Measurements from ENCODE around the gene SEMA4A. TPM values are rescaled to one million over a fixed set of nuclear protein-coding genes. Genes with fewer than 3 reads are reported as not detected.
A peak's percentile ranks its signal among the peaks of the same experiment; 100 is the strongest.

The SEMA4A gene
- total and polyA plus RNA-seq, 2 donors (not counting 1 experiment from before 2014, with no cell fraction given): 0.27 to 0.99 TPM

DNA sequence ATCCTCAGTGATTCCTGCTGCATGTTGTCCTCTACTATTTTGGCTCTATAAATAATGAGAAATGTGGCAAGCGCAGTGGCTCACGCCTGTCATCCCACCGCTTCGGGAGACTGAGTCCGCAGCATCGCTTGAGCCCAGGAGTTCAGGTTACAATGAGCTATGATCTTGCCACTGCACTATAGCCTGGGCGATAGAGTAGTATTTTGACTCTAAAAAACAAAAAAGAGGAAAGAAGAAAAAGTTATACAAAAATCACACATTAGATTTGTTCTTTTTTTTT, 39.8 kb downstream of the SEMA4A start:
- no peaks in the 10 kb centered on the region for H3K36me3 ChIP-seq (ENCODE audit: control insufficient read depth, insufficient read depth, low read length)
- no peaks in the 10 kb centered on the region for H4K20me1 ChIP-seq (ENCODE audit: control insufficient read depth, extremely low read depth, insufficient read depth, low read length)
- H3K9ac ChIP-seq (ENCODE audit: insufficient read depth, low read length): peak overlapping the region; percentile 30
- H3K79me2 ChIP-seq (ENCODE audit: control insufficient read depth, insufficient read depth, low read length): peaks cover 36% of the 10 kb centered on the region
- peak overlapping the region; percentile 66 for H3K27ac ChIP-seq (ENCODE audit: insufficient read depth, low read length)
- no peaks in the 10 kb centered on the region for H3K9me3 ChIP-seq (ENCODE audit: control insufficient read depth, insufficient read depth, low read depth, low read length)
- H2AFZ ChIP-seq (ENCODE audit: low read length): peak overlapping the region; percentile 44
- no peak for DNase-seq (ENCODE audit: low read depth in 2 of 2)
- peak overlapping the region; percentile 19 to 99 (median 64) for H3K4me3 ChIP-seq (replicated peaks in 1 of 4; ENCODE audit: control extremely low read depth in 1 of 4, insufficient read depth in 1 of 4, low read depth in 3 of 4, low read length in 4 of 4)
- H3K27me3 ChIP-seq (ENCODE audit: control insufficient read depth, insufficient read depth, low read length): no peaks in the 10 kb centered on the region
- TF ChIP-seq, protein P1, sequence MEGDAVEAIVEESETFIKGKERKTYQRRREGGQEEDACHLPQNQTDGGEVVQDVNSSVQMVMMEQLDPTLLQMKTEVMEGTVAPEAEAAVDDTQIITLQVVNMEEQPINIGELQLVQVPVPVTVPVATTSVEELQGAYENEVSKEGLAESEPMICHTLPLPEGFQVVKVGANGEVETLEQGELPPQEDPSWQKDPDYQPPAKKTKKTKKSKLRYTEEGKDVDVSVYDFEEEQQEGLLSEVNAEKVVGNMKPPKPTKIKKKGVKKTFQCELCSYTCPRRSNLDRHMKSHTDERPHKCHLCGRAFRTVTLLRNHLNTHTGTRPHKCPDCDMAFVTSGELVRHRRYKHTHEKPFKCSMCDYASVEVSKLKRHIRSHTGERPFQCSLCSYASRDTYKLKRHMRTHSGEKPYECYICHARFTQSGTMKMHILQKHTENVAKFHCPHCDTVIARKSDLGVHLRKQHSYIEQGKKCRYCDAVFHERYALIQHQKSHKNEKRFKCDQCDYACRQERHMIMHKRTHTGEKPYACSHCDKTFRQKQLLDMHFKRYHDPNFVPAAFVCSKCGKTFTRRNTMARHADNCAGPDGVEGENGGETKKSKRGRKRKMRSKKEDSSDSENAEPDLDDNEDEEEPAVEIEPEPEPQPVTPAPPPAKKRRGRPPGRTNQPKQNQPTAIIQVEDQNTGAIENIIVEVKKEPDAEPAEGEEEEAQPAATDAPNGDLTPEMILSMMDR (conservative IDR thresholded peaks at IDR 0.05 in 1 of 2, IDR thresholded peaks at IDR 0.05 in 1 of 2; ENCODE audit: low read depth in 1 of 2, low read length in 2 of 2): no peak
- TF ChIP-seq EZH2 (IDR thresholded peaks at IDR 0.05; ENCODE audit: low read length, missing control alignments): no peak
- H3K4me2 ChIP-seq (ENCODE audit: extremely low read depth, insufficient read depth, low read length): peak overlapping the region; percentile 60
- peaks cover 5% of the 10 kb centered on the region for H3K4me1 ChIP-seq (ENCODE audit: control insufficient read depth, extremely low read depth, insufficient read depth, low read length)

DNA sequence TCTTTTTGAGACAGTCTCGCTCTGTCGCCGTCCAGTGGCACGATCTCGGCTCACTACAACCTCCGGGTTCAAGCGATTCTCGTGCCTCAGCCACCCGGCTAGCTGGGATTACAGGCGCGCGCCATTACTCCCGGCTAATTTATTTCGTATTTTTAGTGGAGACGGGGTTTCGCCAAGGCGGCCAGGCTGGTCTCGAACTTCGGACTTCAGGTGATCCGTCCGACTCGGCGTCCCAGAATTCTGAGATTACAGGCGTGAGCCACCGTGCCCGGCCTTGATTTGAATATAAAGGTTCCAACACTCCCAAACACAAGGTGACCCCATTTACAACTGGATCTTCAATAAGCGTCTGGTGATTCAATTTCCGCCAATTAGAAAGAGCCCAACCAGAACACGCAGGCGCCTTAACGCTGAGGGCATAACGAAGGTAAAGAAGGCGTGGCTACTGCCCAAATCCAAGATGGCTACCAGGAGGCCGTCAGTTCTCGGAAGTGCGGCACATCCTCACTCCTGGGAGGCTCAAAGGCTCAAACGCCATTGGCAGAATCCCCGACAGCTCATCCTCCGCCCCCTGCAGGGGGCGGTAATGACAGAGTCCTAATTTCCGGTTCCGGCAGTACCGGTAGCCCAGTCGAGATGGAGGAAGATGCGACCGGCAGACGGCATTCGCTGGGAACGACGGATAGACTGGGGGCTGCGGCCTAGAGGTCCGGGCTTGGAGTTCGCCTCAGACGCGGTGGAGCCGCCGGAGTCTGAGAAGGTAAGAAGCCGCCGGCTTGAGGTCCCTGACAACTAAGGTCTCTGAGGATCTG, 40.3 kb downstream of the SEMA4A start, which contains the start of gene SLC25A44:
SLC25A44 (plus strand) TSS at position 617 of the 812 bp plus-strand sequence. CDS start 5,744 bp downstream, outside the sequence.
- Histone ChIP-seq H3K36me3 (ENCODE audit: control insufficient read depth, insufficient read depth, low read length) (no peaks in the 10 kb centered on the region), H3K79me2 (ENCODE audit: control insufficient read depth, insufficient read depth, low read length) (peaks cover 41% of the 10 kb centered on the region), H3K27me3 (ENCODE audit: control insufficient read depth, insufficient read depth, low read length) (no peaks in the 10 kb centered on the region), H3K4me3 (replicated peaks in 1 of 4; ENCODE audit: control extremely low read depth in 1 of 4, insufficient read depth in 1 of 4, low read depth in 3 of 4, low read length in 4 of 4) (peak within 1 kb of the TSS; percentile 85 to 99 (median 90)), H3K9ac (ENCODE audit: insufficient read depth, low read length) (peak within 1 kb of the TSS; percentile 72), H3K4me1 (ENCODE audit: control insufficient read depth, extremely low read depth, insufficient read depth, low read length) (peaks cover 5% of the 10 kb centered on the region), H3K9me3 (ENCODE audit: control insufficient read depth, insufficient read depth, low read depth, low read length) (no peaks in the 10 kb centered on the region), H3K4me2 (ENCODE audit: extremely low read depth, insufficient read depth, low read length) (peak within 1 kb of the TSS; percentile 100), H3K27ac (ENCODE audit: insufficient read depth, low read length) (peak within 1 kb of the TSS; percentile 87), H2AFZ (ENCODE audit: low read length) (peak within 1 kb of the TSS; percentile 58), H4K20me1 (ENCODE audit: control insufficient read depth, extremely low read depth, insufficient read depth, low read length) (no peaks in the 10 kb centered on the region)
- DNase-seq (ENCODE audit: low read depth in 2 of 2): peak; percentile 98 to 99
- no peak for TF ChIP-seq EZH2 (IDR thresholded peaks at IDR 0.05; ENCODE audit: low read length, missing control alignments)
- TF ChIP-seq, protein P1 (conservative IDR thresholded peaks at IDR 0.05 in 1 of 2, IDR thresholded peaks at IDR 0.05 in 1 of 2; ENCODE audit: low read depth in 1 of 2, low read length in 2 of 2): peak; percentile 45 to 57

DNA sequence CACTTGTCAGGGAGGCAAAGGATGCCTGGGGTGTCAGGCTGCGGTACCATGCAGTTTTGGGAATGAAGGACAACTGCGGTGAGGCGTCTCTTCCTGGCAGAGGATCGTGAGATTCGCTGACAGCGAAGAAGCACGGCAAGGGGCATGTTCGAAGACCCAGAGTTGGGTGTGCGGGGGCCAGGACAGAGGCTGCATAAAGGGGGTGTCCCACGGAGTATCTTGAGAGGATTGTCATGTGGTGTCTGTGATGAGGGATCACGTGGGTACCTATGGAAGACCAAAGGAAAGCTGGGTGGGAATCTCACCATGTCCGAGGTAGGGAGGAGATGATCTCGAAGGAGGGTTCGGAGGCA, 40.9 kb downstream of the SEMA4A start:
- H3K4me2 ChIP-seq (ENCODE audit: extremely low read depth, insufficient read depth, low read length): peak overlapping the region; percentile 100
- peaks cover 5% of the 10 kb centered on the region for H3K4me1 ChIP-seq (ENCODE audit: control insufficient read depth, extremely low read depth, insufficient read depth, low read length)
- H3K27ac ChIP-seq (ENCODE audit: insufficient read depth, low read length): peak overlapping the region; percentile 87
- H3K9me3 ChIP-seq (ENCODE audit: control insufficient read depth, insufficient read depth, low read depth, low read length): no peaks in the 10 kb centered on the region
- DNase-seq (ENCODE audit: low read depth in 2 of 2): no peak
- no peak for TF ChIP-seq EZH2 (IDR thresholded peaks at IDR 0.05; ENCODE audit: low read length, missing control alignments)
- TF ChIP-seq, protein P1 (conservative IDR thresholded peaks at IDR 0.05 in 1 of 2, IDR thresholded peaks at IDR 0.05 in 1 of 2; ENCODE audit: low read depth in 1 of 2, low read length in 2 of 2): no peak
- no peaks in the 10 kb centered on the region for H3K36me3 ChIP-seq (ENCODE audit: control insufficient read depth, insufficient read depth, low read length)
- peak overlapping the region; percentile 85 to 99 (median 90) for H3K4me3 ChIP-seq (replicated peaks in 1 of 4; ENCODE audit: control extremely low read depth in 1 of 4, insufficient read depth in 1 of 4, low read depth in 3 of 4, low read length in 4 of 4)
- peaks cover 46% of the 10 kb centered on the region for H3K79me2 ChIP-seq (ENCODE audit: control insufficient read depth, insufficient read depth, low read length)
- peak overlapping the region; percentile 72 for H3K9ac ChIP-seq (ENCODE audit: insufficient read depth, low read length)
- no peaks in the 10 kb centered on the region for H4K20me1 ChIP-seq (ENCODE audit: control insufficient read depth, extremely low read depth, insufficient read depth, low read length)
- peak overlapping the region; percentile 58 for H2AFZ ChIP-seq (ENCODE audit: low read length)
- H3K27me3 ChIP-seq (ENCODE audit: control insufficient read depth, insufficient read depth, low read length): no peaks in the 10 kb centered on the region
